Fibroblast of villous mesenchyme (primary cell): ENCODE measurements around the gene XPO1. TPM values are rescaled to one million over a fixed set of nuclear protein-coding genes. Genes with fewer than 3 reads are reported as not detected.
"Not testable (repeated sequence)": the region's sequence is repeated elsewhere in the genome, so short reads cannot be mapped to it uniquely, and the experiment has no call there.

Experiments used
- DNase-seq: peaks from one replicate; pipeline ENCODE4 v3.0.0-alpha.2; 2010; ENCODE audit warnings: low read depth
- H3K4me3 ChIP-seq: 2 replicates; pipeline ENCODE4 v1.5.1; 2011; ENCODE audit warnings: low read depth, mild to moderate bottlenecking, low read length
- CTCF ChIP-seq: IDR thresholded peaks from 2 replicates; pipeline ENCODE4 v1.5.1; 2012; ENCODE audit warnings: low read depth, mild to moderate bottlenecking, low read length; ENCODE audit not compliant: insufficient read depth
- total RNA-seq: library from RNA; depleted of rRNA; stranded (reverse); fragments of >200 nt; gene quantifications from 2 replicates; pipeline ENCODE4 v1.2.3, GENCODE V29; 2012

XPO1 gene
- total RNA-seq, 1 donor, result 282 TPM

GRCh38 chr2:61451178-61451577, 87.0 kb downstream of the XPO1 start:
- no peak for DNase-seq
- no peak overlapping the region for H3K4me3 ChIP-seq
- TF ChIP-seq CTCF, result no peak

- no peak for DNase-seq
- H3K4me3 ChIP-seq, result no peak overlapping the region
- no peak for TF ChIP-seq CTCF
Observed at GRCh38 chr2:61450144-61450543, 88.0 kb downstream of the XPO1 start.

GRCh38 chr2:61448229-61448628, 89.9 kb downstream of the XPO1 start:
- DNase-seq, result no peak
- no peak for TF ChIP-seq CTCF
- no peak overlapping the region for H3K4me3 ChIP-seq

GRCh38 chr2:61446971-61447370, 91.2 kb downstream of the XPO1 start:
- not testable (repeated sequence) for DNase-seq, H3K4me3 ChIP-seq

GRCh38 chr2:61443342-61444041, 94.7 kb downstream of the XPO1 start:
- TF ChIP-seq CTCF, result no peak
- DNase-seq, result no peak
- H3K4me3 ChIP-seq, result no peak overlapping the region

- no peak for TF ChIP-seq CTCF
- DNase-seq, result no peak
- H3K4me3 ChIP-seq, result no peak overlapping the region
Observed at GRCh38 chr2:61439241-61440002, 98.7 kb downstream of the XPO1 start.

GRCh38 chr2:61438670-61439069, 99.5 kb downstream of the XPO1 start:
- no peak for TF ChIP-seq CTCF
- no peak overlapping the region for H3K4me3 ChIP-seq
- no peak for DNase-seq
